ENCODE results near the gene ISOC2.
"Not testable (repeated sequence)": the region's sequence is repeated elsewhere in the genome, so short reads cannot be mapped to it uniquely, and the experiment has no call there.

ISOC2 gene

GRCh38 chr19:55502197-55502952 is 40.9 kb upstream of the ISOC2 start:
- H3K4me3 ChIP-seq (ENCODE audit: low read depth, low read length) = no peak overlapping the region
- DNase-seq (ENCODE audit: low read depth) = no peak
- TF ChIP-seq CTCF (IDR thresholded peaks at IDR 0.05; ENCODE audit: insufficient read depth, low read depth, low read length, missing control alignments) = no peak

GRCh38 chr19:55500368-55500952 is 39.0 kb upstream of the ISOC2 start:
- no peak for DNase-seq (ENCODE audit: low read depth)
- no peak for TF ChIP-seq CTCF (IDR thresholded peaks at IDR 0.05; ENCODE audit: insufficient read depth, low read depth, low read length, missing control alignments)
- H3K4me3 ChIP-seq (ENCODE audit: low read depth, low read length) = no peak overlapping the region

GRCh38 chr19:55498246-55498840 is 36.9 kb upstream of the ISOC2 start:
- TF ChIP-seq CTCF (IDR thresholded peaks at IDR 0.05; ENCODE audit: insufficient read depth, low read depth, low read length, missing control alignments) = no peak
- no peak for DNase-seq (ENCODE audit: low read depth)
- H3K4me3 ChIP-seq (ENCODE audit: low read depth, low read length) = no peak overlapping the region

GRCh38 chr19:55497763-55498162 is 36.3 kb upstream of the ISOC2 start:
- no peak for TF ChIP-seq CTCF (IDR thresholded peaks at IDR 0.05; ENCODE audit: insufficient read depth, low read depth, low read length, missing control alignments)
- DNase-seq (ENCODE audit: low read depth) = no peak
- no peak overlapping the region for H3K4me3 ChIP-seq (ENCODE audit: low read depth, low read length)

GRCh38 chr19:55496820-55497219 is 35.4 kb upstream of the ISOC2 start:
- DNase-seq (ENCODE audit: low read depth) = not testable (repeated sequence)

GRCh38 chr19:55495646-55496349 is 34.4 kb upstream of the ISOC2 start:
- no peak for TF ChIP-seq CTCF (IDR thresholded peaks at IDR 0.05; ENCODE audit: insufficient read depth, low read depth, low read length, missing control alignments)
- no peak overlapping the region for H3K4me3 ChIP-seq (ENCODE audit: low read depth, low read length)
- DNase-seq (ENCODE audit: low read depth) = no peak

More at GRCh38 chr19:55496820-55497219, 35.4 kb upstream of the ISOC2 start:
- not testable (repeated sequence) for H3K4me3 ChIP-seq (ENCODE audit: low read depth, low read length)

GRCh38 chr19:55494172-55494761 is 32.8 kb upstream of the ISOC2 start:
- no peak overlapping the region for H3K4me3 ChIP-seq (ENCODE audit: low read depth, low read length)
- no peak for TF ChIP-seq CTCF (IDR thresholded peaks at IDR 0.05; ENCODE audit: insufficient read depth, low read depth, low read length, missing control alignments)
- DNase-seq (ENCODE audit: low read depth) = no peak
